ENCODE results near the gene VMP1.
"Not testable (repeated sequence)": the region's sequence is repeated elsewhere in the genome, so short reads cannot be mapped to it uniquely, and the experiment has no call there.

The VMP1 gene

GRCh38 chr17:59814685-59815084 lies 107.2 kb downstream of the VMP1 start:
- DNase-seq: no peak

- DNase-seq: no peak
These were observed 108.5 kb downstream of the VMP1 start for GRCh38 chr17:59815965-59816364.

- DNase-seq: peak; percentile 95
These were observed 118.3 kb downstream of the VMP1 start for GRCh38 chr17:59825533-59826322.

- DNase-seq: no peak
These were observed 119.4 kb downstream of the VMP1 start for GRCh38 chr17:59826706-59827453.

GRCh38 chr17:59827721-59828477 lies 120.4 kb downstream of the VMP1 start:
- DNase-seq: no peak

- no peak for DNase-seq
These were observed 121.0 kb downstream of the VMP1 start for GRCh38 chr17:59828478-59828760.

- not testable (repeated sequence) for DNase-seq
These were observed 121.4 kb downstream of the VMP1 start for GRCh38 chr17:59828819-59829216.

GRCh38 chr17:59829217-59830006 lies 122.0 kb downstream of the VMP1 start:
- DNase-seq: peak; percentile 100

GRCh38 chr17:59830007-59830630 lies 122.7 kb downstream of the VMP1 start:
- peak; percentile 82 for DNase-seq

- no peak for DNase-seq
These were observed 123.5 kb downstream of the VMP1 start for GRCh38 chr17:59830846-59831486.

- DNase-seq: peak; percentile 54
These were observed 125.5 kb downstream of the VMP1 start for GRCh38 chr17:59832883-59833379.

GRCh38 chr17:59837308-59838051 lies 130.0 kb downstream of the VMP1 start:
- peak; percentile 100 for DNase-seq

GRCh38 chr17:59838052-59838916 lies 130.8 kb downstream of the VMP1 start:
- DNase-seq: no peak

GRCh38 chr17:59839651-59840328 lies 132.3 kb downstream of the VMP1 start:
- peak; percentile 46 for DNase-seq

GRCh38 chr17:59840329-59841090 lies 133.1 kb downstream of the VMP1 start:
- peak; percentile 51 for DNase-seq

- peak; percentile 57 for DNase-seq
These were observed 133.8 kb downstream of the VMP1 start for GRCh38 chr17:59841091-59841881.

- not testable (repeated sequence) for DNase-seq
These were observed 134.4 kb downstream of the VMP1 start for GRCh38 chr17:59841882-59842263.

All from fibroblast of skin of right biceps (primary cell).